Measurements from ENCODE around the gene ZNF277.
"Not testable (repeated sequence)": the region's sequence is repeated elsewhere in the genome, so short reads cannot be mapped to it uniquely, and the experiment has no call there.

The ZNF277 gene

DNA sequence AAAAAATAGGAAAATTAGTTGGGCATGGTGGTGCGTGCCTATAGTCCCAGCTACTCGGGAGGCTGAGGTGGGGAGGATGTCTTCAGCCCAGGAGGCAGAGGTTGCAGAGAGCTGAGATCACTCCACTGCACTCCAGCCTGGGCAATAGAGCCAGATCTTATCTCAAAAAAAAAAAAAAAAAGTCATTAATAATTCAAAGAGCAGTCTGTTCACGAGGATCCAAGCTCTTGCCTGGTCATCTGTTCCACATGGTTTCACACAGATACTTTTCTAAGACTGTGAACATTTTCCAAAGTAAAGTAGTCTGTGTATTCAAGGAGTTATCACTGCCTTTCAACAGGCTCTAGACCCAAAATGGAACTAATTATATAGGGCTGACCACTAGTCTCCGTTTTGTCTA is 86.9 kb downstream of the ZNF277 start:
- no peak for DNase-seq (ENCODE audit: low read depth)

- DNase-seq (ENCODE audit: low read depth) = no peak
These were observed 89.9 kb downstream of the ZNF277 start for GRCh38 chr7:112296432-112296831.

DNA sequence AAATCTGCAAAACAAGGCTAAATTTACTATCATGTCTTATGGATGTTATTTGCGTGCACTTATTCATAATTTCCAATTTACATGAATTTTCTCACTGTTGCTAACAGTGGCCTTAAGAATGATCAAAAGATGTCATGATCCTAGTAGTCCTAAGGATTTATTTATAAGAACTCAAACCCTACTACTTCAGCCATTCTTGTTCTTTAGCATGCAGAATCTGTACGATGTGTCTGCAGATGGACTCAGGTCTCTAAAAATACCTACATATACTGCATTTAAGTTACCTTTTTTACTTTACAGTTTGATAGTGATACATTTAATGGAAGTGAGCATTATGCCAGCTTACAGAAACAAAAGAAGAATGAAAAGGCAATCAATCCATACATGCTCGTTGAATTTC is 91.2 kb downstream of the ZNF277 start:
- no peak for DNase-seq (ENCODE audit: low read depth)

- no peak for DNase-seq (ENCODE audit: low read depth)
These were observed 92.1 kb downstream of the ZNF277 start for GRCh38 chr7:112298543-112299100.

- DNase-seq (ENCODE audit: low read depth) = no peak
These were observed 93.6 kb downstream of the ZNF277 start for GRCh38 chr7:112300072-112300471.

GRCh38 chr7:112300831-112301407 is 94.4 kb downstream of the ZNF277 start:
- DNase-seq (ENCODE audit: low read depth) = no peak

- no peak for DNase-seq (ENCODE audit: low read depth)
These were observed 96.1 kb downstream of the ZNF277 start for GRCh38 chr7:112302566-112302965.

DNA sequence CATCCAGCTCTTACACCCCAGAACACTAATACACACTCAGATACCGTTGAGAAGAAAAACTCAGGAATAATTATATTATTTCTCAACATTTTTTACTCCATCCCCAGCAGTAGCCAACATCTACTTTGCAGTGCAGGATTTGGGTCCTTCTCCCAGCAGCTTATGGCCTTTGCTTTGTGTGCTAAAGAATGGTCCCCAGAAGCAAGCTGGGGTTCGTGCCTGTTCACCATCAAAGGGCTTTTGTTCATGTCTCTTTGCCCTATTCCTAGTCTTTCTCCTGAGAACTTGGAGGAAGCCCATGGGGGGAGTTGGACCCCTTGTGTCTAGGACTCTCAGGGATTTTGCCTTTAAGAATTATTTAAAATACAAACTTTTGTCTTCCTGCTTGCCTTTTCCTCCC is 100.4 kb downstream of the ZNF277 start:
- DNase-seq (ENCODE audit: low read depth) = no peak

- DNase-seq (ENCODE audit: low read depth) = no peak
These were observed 101.0 kb downstream of the ZNF277 start for GRCh38 chr7:112307506-112307905.

DNA sequence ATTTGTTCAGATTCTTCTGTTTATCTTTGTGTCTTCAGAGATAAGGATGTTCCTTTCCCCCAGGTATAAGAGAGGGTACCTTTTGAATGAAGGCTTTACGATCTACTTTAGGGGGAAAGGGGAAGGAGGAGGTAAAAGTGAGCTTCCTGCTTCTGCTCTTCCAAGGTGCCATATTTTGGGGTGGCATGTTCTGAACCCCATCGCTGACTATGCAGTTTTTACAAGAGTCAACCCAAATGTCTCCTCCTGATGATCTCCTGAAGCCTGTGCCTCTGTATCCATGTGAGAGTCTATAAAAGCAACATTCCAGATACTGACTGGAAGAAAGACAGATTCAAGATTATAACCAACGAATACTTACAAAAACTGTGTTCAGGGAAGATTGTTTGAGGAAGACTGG is 102.5 kb downstream of the ZNF277 start:
- DNase-seq (ENCODE audit: low read depth) = no peak

GRCh38 chr7:112316803-112317202 is 110.3 kb downstream of the ZNF277 start:
- not testable (repeated sequence) for DNase-seq (ENCODE audit: low read depth)

GRCh38 chr7:112322070-112322469 is 115.6 kb downstream of the ZNF277 start:
- DNase-seq (ENCODE audit: low read depth) = no peak

GRCh38 chr7:112327566-112327965 is 121.1 kb downstream of the ZNF277 start:
- no peak for DNase-seq (ENCODE audit: low read depth)

DNA sequence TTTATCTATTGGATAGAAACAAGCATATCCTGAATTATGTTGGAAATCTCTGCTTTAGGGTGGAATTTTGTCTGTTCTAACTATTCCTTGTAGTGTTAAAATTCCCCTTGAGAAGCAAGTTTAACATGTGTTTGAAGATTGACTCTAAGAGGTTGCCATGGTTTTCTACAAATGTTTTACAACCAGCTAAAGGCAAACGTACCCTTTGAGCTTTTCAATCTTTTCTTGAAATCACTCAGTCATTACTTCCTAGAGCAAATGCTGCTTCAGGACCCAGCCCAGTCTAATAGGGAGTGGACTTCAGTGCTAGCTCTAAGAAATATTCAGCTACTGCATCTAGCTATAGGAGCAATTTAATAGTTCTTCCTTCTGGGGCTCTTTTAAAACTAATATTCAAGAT is 125.0 kb downstream of the ZNF277 start:
- no peak for DNase-seq (ENCODE audit: low read depth)

- DNase-seq (ENCODE audit: low read depth) = no peak
These were observed 127.9 kb downstream of the ZNF277 start for GRCh38 chr7:112334366-112334765.

DNA sequence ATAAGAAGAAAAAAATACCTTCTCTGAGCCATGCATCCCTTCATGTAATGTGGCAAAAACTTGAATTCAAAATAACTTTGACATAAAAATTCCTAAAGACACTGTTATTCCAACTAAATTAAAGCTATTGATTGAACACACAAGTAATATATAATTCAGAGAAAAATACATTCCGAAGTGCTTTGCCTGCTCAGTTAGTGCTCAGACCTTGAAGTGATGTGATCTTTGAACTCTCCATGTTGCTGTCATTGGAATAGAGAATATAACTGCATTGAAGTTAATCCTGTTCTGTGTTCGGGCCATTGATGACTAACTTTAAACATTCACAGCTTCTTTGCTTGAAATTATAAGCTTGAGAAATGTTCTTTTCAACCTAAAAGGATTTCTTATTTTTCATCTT is 129.8 kb downstream of the ZNF277 start:
- no peak for DNase-seq (ENCODE audit: low read depth)

- no peak for DNase-seq (ENCODE audit: low read depth)
These were observed 130.6 kb downstream of the ZNF277 start for GRCh38 chr7:112336936-112337576.

GRCh38 chr7:112337892-112338291 is 131.4 kb downstream of the ZNF277 start:
- no peak for DNase-seq (ENCODE audit: low read depth)

- DNase-seq (ENCODE audit: low read depth) = no peak
These were observed 132.3 kb downstream of the ZNF277 start for GRCh38 chr7:112338786-112339185.

DNA sequence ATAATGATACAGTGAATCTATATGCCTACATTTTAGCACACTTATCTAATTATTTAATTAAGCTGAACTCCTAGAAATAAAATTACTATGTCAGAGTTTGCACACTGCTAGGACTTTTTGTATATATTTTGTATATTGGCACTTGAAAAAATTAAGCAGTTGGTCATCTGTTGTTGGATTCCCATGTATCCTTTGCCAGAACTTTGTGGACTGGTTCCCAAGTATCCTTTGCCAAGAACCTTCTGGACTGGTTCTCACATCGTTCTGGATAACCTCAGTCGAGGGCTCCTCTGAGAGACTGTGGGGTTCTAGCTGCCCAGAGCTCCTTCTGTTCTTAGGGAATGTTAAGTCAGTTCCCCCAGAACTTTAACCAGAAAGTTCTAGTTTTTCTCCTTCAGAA is 135.0 kb downstream of the ZNF277 start:
- no peak for DNase-seq (ENCODE audit: low read depth)

- no peak for DNase-seq (ENCODE audit: low read depth)
These were observed 140.0 kb downstream of the ZNF277 start for GRCh38 chr7:112346381-112347060.

GRCh38 chr7:112347088-112347487 is 140.6 kb downstream of the ZNF277 start:
- DNase-seq (ENCODE audit: low read depth) = no peak

GRCh38 chr7:112350585-112350984 is 144.1 kb downstream of the ZNF277 start:
- DNase-seq (ENCODE audit: low read depth) = no peak

All from GM04504 (cell line).